Measurements from ENCODE around the gene GSK3B.

GSK3B gene

GRCh38 chr3:119864476-119864875 is 229.8 kb downstream of the GSK3B start:
- no peak for DNase-seq

- DNase-seq: no peak
Measured at GRCh38 chr3:119862616-119863015, 231.6 kb downstream of the GSK3B start.

- DNase-seq: no peak
Measured at GRCh38 chr3:119861681-119862080, 232.6 kb downstream of the GSK3B start.

GRCh38 chr3:119859728-119860127 is 234.5 kb downstream of the GSK3B start:
- no peak for DNase-seq

GRCh38 chr3:119858957-119859356 is 235.3 kb downstream of the GSK3B start:
- DNase-seq: no peak

GRCh38 chr3:119856695-119857094 is 237.6 kb downstream of the GSK3B start:
- DNase-seq: no peak

GRCh38 chr3:119849126-119849525 is 245.1 kb downstream of the GSK3B start:
- no peak for DNase-seq

GRCh38 chr3:119841808-119842471 is 252.3 kb downstream of the GSK3B start:
- no peak for DNase-seq

GRCh38 chr3:119835556-119835955 is 258.7 kb downstream of the GSK3B start:
- DNase-seq: no peak

- no peak for DNase-seq
Measured at GRCh38 chr3:119834754-119835370, 259.4 kb downstream of the GSK3B start.

GRCh38 chr3:119831941-119832371 is 262.3 kb downstream of the GSK3B start:
- no peak for DNase-seq

- no peak for DNase-seq
Measured at GRCh38 chr3:119831022-119831421, 263.2 kb downstream of the GSK3B start.

GRCh38 chr3:119829420-119829819 is 264.8 kb downstream of the GSK3B start:
- DNase-seq: no peak

GRCh38 chr3:119826711-119827608 is 267.3 kb downstream of the GSK3B start:
- no peak for DNase-seq

- DNase-seq: no peak
Measured at GRCh38 chr3:119825820-119826219, 268.4 kb downstream of the GSK3B start.

- no peak for DNase-seq
Measured at GRCh38 chr3:119819806-119820205, 274.4 kb downstream of the GSK3B start.

- no peak for DNase-seq
Measured at GRCh38 chr3:119818937-119819336, 275.3 kb downstream of the GSK3B start.

- DNase-seq: no peak
Measured at GRCh38 chr3:119817583-119818363, 276.5 kb downstream of the GSK3B start.

- no peak for DNase-seq
Measured at GRCh38 chr3:119817071-119817470, 277.2 kb downstream of the GSK3B start.

- no peak for DNase-seq
Measured at GRCh38 chr3:119815716-119816115, 278.5 kb downstream of the GSK3B start.

GRCh38 chr3:119812491-119813058 is 281.7 kb downstream of the GSK3B start:
- DNase-seq: no peak

GRCh38 chr3:119810018-119810435 is 284.2 kb downstream of the GSK3B start:
- DNase-seq: no peak
